Measurements from ENCODE around the gene VWA5B1. TPM values are rescaled to one million over a fixed set of nuclear protein-coding genes. Genes with fewer than 3 reads are reported as not detected.

VWA5B1 gene
- total RNA-seq = under 1 TPM in 1 of 4 donors, not detected in 3; 0.16 TPM

GRCh38 chr1:20290624-20291597 is at the start of gene VWA5B1:
VWA5B1 (plus strand) TSS chr1:20290875; CDS start chr1:20310602, 19,727 bp downstream.
- H3K27me3 ChIP-seq = peaks cover 78% of the 10 kb centered on the region
- TF ChIP-seq POLR2AphosphoS5 (IDR thresholded peaks at IDR 0.05) = no peak
- TF ChIP-seq POLR2A (IDR thresholded peaks at IDR 0.05) = no peak
- no peak for TF ChIP-seq EP300 (IDR thresholded peaks at IDR 0.05)
- no peak for TF ChIP-seq CTCF (IDR thresholded peaks at IDR 0.05)
- 48% methylated on average over 13 of the region's 16 CpGs for WGBS
- no peak within 1 kb of the TSS for H3K27ac ChIP-seq
- H3K4me1 ChIP-seq = peaks cover 8% of the 10 kb centered on the region
- DNase-seq (ENCODE audit: low spot score in 2 of 2) = no peak
- H3K9me3 ChIP-seq = no peaks in the 10 kb centered on the region
- peak within 1 kb of the TSS; percentile 12 for H3K4me3 ChIP-seq
- no peaks in the 10 kb centered on the region for H3K36me3 ChIP-seq

GRCh38 chr1:20242890-20243479 is 47.7 kb upstream of the VWA5B1 start:
- no peak overlapping the region for H3K4me3 ChIP-seq
- H3K9me3 ChIP-seq = no peaks in the 10 kb centered on the region
- DNase-seq (ENCODE audit: low spot score in 2 of 2) = no peak
- no peak for TF ChIP-seq POLR2A (IDR thresholded peaks at IDR 0.05)
- no peak for TF ChIP-seq POLR2AphosphoS5 (IDR thresholded peaks at IDR 0.05)
- no peak for TF ChIP-seq EP300 (IDR thresholded peaks at IDR 0.05)
- TF ChIP-seq CTCF (IDR thresholded peaks at IDR 0.05) = no peak
- H3K36me3 ChIP-seq = no peaks in the 10 kb centered on the region
- H3K4me1 ChIP-seq = no peaks in the 10 kb centered on the region
- 68% methylated on average over 36 of the region's 37 CpGs for WGBS
- H3K27me3 ChIP-seq = peaks cover 45% of the 10 kb centered on the region
- no peak overlapping the region for H3K27ac ChIP-seq

- Histone ChIP-seq H3K36me3 (no peaks in the 10 kb centered on the region), H3K9me3 (no peaks in the 10 kb centered on the region), H3K27me3 (peaks cover 27% of the 10 kb centered on the region), H3K4me3 (no peak overlapping the region), H3K27ac (no peak overlapping the region), H3K4me1 (no peaks in the 10 kb centered on the region)
- TF ChIP-seq POLR2A (IDR thresholded peaks at IDR 0.05) (no peak), POLR2AphosphoS5 (IDR thresholded peaks at IDR 0.05) (no peak), CTCF (IDR thresholded peaks at IDR 0.05) (no peak), EP300 (IDR thresholded peaks at IDR 0.05) (no peak)
- DNase-seq (ENCODE audit: low spot score in 2 of 2) = no peak
- WGBS = 79% methylated on average over 4 of the region's 4 CpGs
Observed at GRCh38 chr1:20248971-20249612, 41.6 kb upstream of the VWA5B1 start.

- Histone ChIP-seq H3K36me3 (no peaks in the 10 kb centered on the region), H3K4me3 (no peak overlapping the region), H3K27ac (no peak overlapping the region), H3K4me1 (no peaks in the 10 kb centered on the region), H3K27me3 (peaks cover 22% of the 10 kb centered on the region), H3K9me3 (no peaks in the 10 kb centered on the region)
- TF ChIP-seq POLR2A (IDR thresholded peaks at IDR 0.05) = no peak
- no peak for TF ChIP-seq EP300 (IDR thresholded peaks at IDR 0.05)
- no peak for TF ChIP-seq POLR2AphosphoS5 (IDR thresholded peaks at IDR 0.05)
- TF ChIP-seq CTCF (IDR thresholded peaks at IDR 0.05) = no peak
- WGBS = 33% methylated on average over 7 of the region's 7 CpGs
- no peak for DNase-seq (ENCODE audit: low spot score in 2 of 2)
Observed at GRCh38 chr1:20250340-20250989, 40.2 kb upstream of the VWA5B1 start.
